ENCODE results near the gene TMEM175.

DNA sequence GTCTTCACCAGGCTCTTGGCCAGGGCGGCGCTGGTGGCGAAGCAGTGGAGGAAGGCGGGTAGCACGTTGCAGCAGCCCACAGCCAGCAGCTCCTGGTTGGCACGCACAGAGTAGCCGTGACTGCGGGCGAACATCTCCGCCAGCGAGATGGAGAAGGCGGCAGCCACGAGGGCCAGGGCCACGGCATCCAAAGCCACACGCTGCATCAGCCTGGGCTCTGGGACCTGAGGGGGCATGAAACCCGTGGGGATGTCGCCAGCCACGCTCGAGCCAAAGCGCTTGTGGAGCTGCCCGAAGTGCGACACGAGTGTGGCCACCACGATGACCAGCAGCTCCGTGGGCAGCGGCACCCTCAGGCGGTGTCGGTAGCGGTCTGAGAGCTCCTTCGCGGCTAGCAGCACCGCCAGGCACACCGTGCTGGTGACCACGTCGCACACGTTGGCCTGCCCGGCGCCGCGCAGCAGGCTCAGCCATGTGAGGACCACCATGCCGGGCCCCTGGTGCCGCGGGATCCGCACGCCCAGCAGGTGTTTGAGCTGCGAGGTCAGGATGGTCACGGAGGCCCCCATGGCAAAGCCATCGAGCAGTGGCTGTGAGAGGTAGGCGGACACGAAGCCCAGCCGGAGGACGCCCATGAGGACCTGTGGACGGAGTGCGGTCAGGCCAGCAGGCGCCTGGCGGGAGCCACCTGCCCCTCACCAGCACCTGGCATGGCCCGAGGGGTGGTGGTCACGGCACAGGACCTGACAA lies 57.6 kb downstream of the TMEM175 start:
- TF ChIP-seq, protein P1, sequence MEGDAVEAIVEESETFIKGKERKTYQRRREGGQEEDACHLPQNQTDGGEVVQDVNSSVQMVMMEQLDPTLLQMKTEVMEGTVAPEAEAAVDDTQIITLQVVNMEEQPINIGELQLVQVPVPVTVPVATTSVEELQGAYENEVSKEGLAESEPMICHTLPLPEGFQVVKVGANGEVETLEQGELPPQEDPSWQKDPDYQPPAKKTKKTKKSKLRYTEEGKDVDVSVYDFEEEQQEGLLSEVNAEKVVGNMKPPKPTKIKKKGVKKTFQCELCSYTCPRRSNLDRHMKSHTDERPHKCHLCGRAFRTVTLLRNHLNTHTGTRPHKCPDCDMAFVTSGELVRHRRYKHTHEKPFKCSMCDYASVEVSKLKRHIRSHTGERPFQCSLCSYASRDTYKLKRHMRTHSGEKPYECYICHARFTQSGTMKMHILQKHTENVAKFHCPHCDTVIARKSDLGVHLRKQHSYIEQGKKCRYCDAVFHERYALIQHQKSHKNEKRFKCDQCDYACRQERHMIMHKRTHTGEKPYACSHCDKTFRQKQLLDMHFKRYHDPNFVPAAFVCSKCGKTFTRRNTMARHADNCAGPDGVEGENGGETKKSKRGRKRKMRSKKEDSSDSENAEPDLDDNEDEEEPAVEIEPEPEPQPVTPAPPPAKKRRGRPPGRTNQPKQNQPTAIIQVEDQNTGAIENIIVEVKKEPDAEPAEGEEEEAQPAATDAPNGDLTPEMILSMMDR (IDR thresholded peaks at IDR 0.05) = no peak
- TF ChIP-seq EP300 (IDR thresholded peaks at IDR 0.05) = no peak
- no peak for TF ChIP-seq POLR2A (IDR thresholded peaks at IDR 0.05)
